ENCODE measurements around the gene OXLD1.
A peak's percentile ranks its signal among the peaks of the same experiment; 100 is the strongest.

The OXLD1 gene

GRCh38 chr17:81673561-81674258, 7.3 kb upstream of the OXLD1 start:
- TF ChIP-seq FOXK2 (IDR thresholded peaks at IDR 0.05) (no peak), TARDBP (IDR thresholded peaks at IDR 0.05) (no peak), CTBP1 (IDR thresholded peaks at IDR 0.05; ENCODE audit: borderline replicate concordance) (no peak), NFRKB (IDR thresholded peaks at IDR 0.05) (no peak), SP1 (IDR thresholded peaks at IDR 0.05) (no peak), BHLHE40 (IDR thresholded peaks at IDR 0.05; ENCODE audit: borderline replicate concordance) (no peak), ZNF384 (IDR thresholded peaks at IDR 0.05) (no peak), LEF1 (IDR thresholded peaks at IDR 0.05; ENCODE audit: borderline replicate concordance) (no peak), ARNT (IDR thresholded peaks at IDR 0.05) (no peak), SUZ12 (IDR thresholded peaks at IDR 0.05) (no peak), ELF4 (IDR thresholded peaks at IDR 0.05) (no peak), FOXM1 (IDR thresholded peaks at IDR 0.05; ENCODE audit: borderline replicate concordance) (no peak)
- ChIA-PET POLR2A (interaction anchor here (1.2 to 4.3 kb wide), 2 partner anchors 10 to 106 kb away, joined by 3 to 27 read pairs; partner anchors contain the start of genes ARL16 and HGS), CTCF (no interaction called here)
- DNase-seq (ENCODE audit: extremely low spot score), result no peak

- POLR2A ChIA-PET, result interaction anchor here (0.9 to 4.3 kb wide), 3 partner anchors 11 to 161 kb away, joined by 3 to 27 read pairs (median 3); partner anchors contain the start of genes ARL16, HGS and MCRIP1
- no peak for TF ChIP-seq FOXK2 (IDR thresholded peaks at IDR 0.05)
- TF ChIP-seq ARNT (IDR thresholded peaks at IDR 0.05), result no peak
- no peak for TF ChIP-seq LEF1 (IDR thresholded peaks at IDR 0.05; ENCODE audit: borderline replicate concordance)
- TF ChIP-seq HDGF (IDR thresholded peaks at IDR 0.05; ENCODE audit: borderline replicate concordance), result no peak
- TF ChIP-seq FOXM1 (IDR thresholded peaks at IDR 0.05; ENCODE audit: borderline replicate concordance), result no peak
- TF ChIP-seq NFRKB (IDR thresholded peaks at IDR 0.05), result no peak
- TF ChIP-seq L3MBTL2 (conservative IDR thresholded peaks at IDR 0.05), result no peak
- TF ChIP-seq PKNOX1 (IDR thresholded peaks at IDR 0.05), result no peak
- no peak for TF ChIP-seq BHLHE40 (IDR thresholded peaks at IDR 0.05; ENCODE audit: borderline replicate concordance)
- no peak for TF ChIP-seq ZNF384 (IDR thresholded peaks at IDR 0.05)
- no peak for TF ChIP-seq FOXA1 (IDR thresholded peaks at IDR 0.05)
- TF ChIP-seq SUZ12 (IDR thresholded peaks at IDR 0.05), result no peak
- no peak for TF ChIP-seq CTBP1 (IDR thresholded peaks at IDR 0.05; ENCODE audit: borderline replicate concordance)
- no peak for TF ChIP-seq ELF4 (IDR thresholded peaks at IDR 0.05)
- TF ChIP-seq SP1 (IDR thresholded peaks at IDR 0.05), result no peak
- TF ChIP-seq TARDBP (IDR thresholded peaks at IDR 0.05), result no peak
- CTCF ChIA-PET, result no interaction called here
- no peak for DNase-seq (ENCODE audit: extremely low spot score)
These were observed 6.5 kb upstream of the OXLD1 start for GRCh38 chr17:81672954-81673353.

- POLR2A ChIA-PET, result interaction anchor here (0.9 to 4.3 kb wide), 3 partner anchors 11 to 161 kb away, joined by 3 to 27 read pairs (median 3); partner anchors contain the start of genes ARL16, HGS and MCRIP1
- CTCF ChIA-PET, result no interaction called here
- no peak for DNase-seq (ENCODE audit: extremely low spot score)
- no peak for TF ChIP-seq FOXA1 (IDR thresholded peaks at IDR 0.05)
- TF ChIP-seq SP1 (IDR thresholded peaks at IDR 0.05), result no peak
- TF ChIP-seq FOXM1 (IDR thresholded peaks at IDR 0.05; ENCODE audit: borderline replicate concordance), result no peak
- TF ChIP-seq ZNF384 (IDR thresholded peaks at IDR 0.05), result no peak
- TF ChIP-seq TARDBP (IDR thresholded peaks at IDR 0.05), result no peak
- TF ChIP-seq PKNOX1 (IDR thresholded peaks at IDR 0.05), result no peak
- no peak for TF ChIP-seq HDGF (IDR thresholded peaks at IDR 0.05; ENCODE audit: borderline replicate concordance)
- no peak for TF ChIP-seq SUZ12 (IDR thresholded peaks at IDR 0.05)
- no peak for TF ChIP-seq NFRKB (IDR thresholded peaks at IDR 0.05)
- TF ChIP-seq CTBP1 (IDR thresholded peaks at IDR 0.05; ENCODE audit: borderline replicate concordance), result no peak
- TF ChIP-seq LEF1 (IDR thresholded peaks at IDR 0.05; ENCODE audit: borderline replicate concordance), result no peak
- TF ChIP-seq FOXK2 (IDR thresholded peaks at IDR 0.05), result no peak
- no peak for TF ChIP-seq BHLHE40 (IDR thresholded peaks at IDR 0.05; ENCODE audit: borderline replicate concordance)
- TF ChIP-seq L3MBTL2 (conservative IDR thresholded peaks at IDR 0.05), result no peak
- no peak for TF ChIP-seq ARNT (IDR thresholded peaks at IDR 0.05)
- TF ChIP-seq ELF4 (IDR thresholded peaks at IDR 0.05), result no peak
These were observed 6.1 kb upstream of the OXLD1 start for GRCh38 chr17:81672504-81672903.

GRCh38 chr17:81667754-81668153, 1.3 kb upstream of the OXLD1 start:
- TF ChIP-seq LEF1 (IDR thresholded peaks at IDR 0.05; ENCODE audit: borderline replicate concordance) (no peak), NFRKB (IDR thresholded peaks at IDR 0.05) (no peak), L3MBTL2 (conservative IDR thresholded peaks at IDR 0.05) (no peak), SP1 (IDR thresholded peaks at IDR 0.05) (no peak), FOXA1 (IDR thresholded peaks at IDR 0.05) (no peak), ARNT (IDR thresholded peaks at IDR 0.05) (no peak), PKNOX1 (IDR thresholded peaks at IDR 0.05) (no peak), BHLHE40 (IDR thresholded peaks at IDR 0.05; ENCODE audit: borderline replicate concordance) (no peak), ZNF384 (IDR thresholded peaks at IDR 0.05) (no peak), FOXK2 (IDR thresholded peaks at IDR 0.05) (no peak), SUZ12 (IDR thresholded peaks at IDR 0.05) (no peak), TARDBP (IDR thresholded peaks at IDR 0.05) (no peak), CTBP1 (IDR thresholded peaks at IDR 0.05; ENCODE audit: borderline replicate concordance) (no peak), HDGF (IDR thresholded peaks at IDR 0.05; ENCODE audit: borderline replicate concordance) (no peak), FOXM1 (IDR thresholded peaks at IDR 0.05; ENCODE audit: borderline replicate concordance) (no peak)
- POLR2A ChIA-PET, result interaction anchor here (0.6 to 3.0 kb wide), 6 partner anchors 8 to 35 kb away, joined by 3 to 21 read pairs (median 3); partner anchors contain the start of genes ARL16 and HGS
- CTCF ChIA-PET, result no interaction called here
- peak; percentile 67 for DNase-seq (ENCODE audit: extremely low spot score)

GRCh38 chr17:81666092-81666341, 388 bp downstream of the OXLD1 start:
- POLR2A ChIA-PET, result interaction anchor here (0.7 to 2.8 kb wide), 17 partner anchors 10 to 271 kb away, joined by 3 to 29 read pairs (median 4); partner anchors contain the start of genes ARL16, BAHCC1, HGS and MCRIP1
- DNase-seq (ENCODE audit: extremely low spot score), result no peak
- TF ChIP-seq FOXK2 (IDR thresholded peaks at IDR 0.05) (no peak), NFRKB (IDR thresholded peaks at IDR 0.05) (no peak), BHLHE40 (IDR thresholded peaks at IDR 0.05; ENCODE audit: borderline replicate concordance) (no peak), TARDBP (IDR thresholded peaks at IDR 0.05) (no peak), PKNOX1 (IDR thresholded peaks at IDR 0.05) (no peak), FOXA1 (IDR thresholded peaks at IDR 0.05) (no peak), LEF1 (IDR thresholded peaks at IDR 0.05; ENCODE audit: borderline replicate concordance) (no peak), SUZ12 (IDR thresholded peaks at IDR 0.05) (no peak), FOXM1 (IDR thresholded peaks at IDR 0.05; ENCODE audit: borderline replicate concordance) (no peak), ZNF384 (IDR thresholded peaks at IDR 0.05) (no peak), ELF4 (IDR thresholded peaks at IDR 0.05) (no peak), ARNT (IDR thresholded peaks at IDR 0.05) (no peak), SP1 (IDR thresholded peaks at IDR 0.05) (no peak), HDGF (IDR thresholded peaks at IDR 0.05; ENCODE audit: borderline replicate concordance) (no peak), L3MBTL2 (conservative IDR thresholded peaks at IDR 0.05) (no peak), CTBP1 (IDR thresholded peaks at IDR 0.05; ENCODE audit: borderline replicate concordance) (no peak)
- CTCF ChIA-PET, result no interaction called here

All from HEK293T (cell line).